ENCODE data around the gene HID1. TPM values are rescaled to one million over a fixed set of nuclear protein-coding genes. Genes with fewer than 3 reads are reported as not detected.
"Not testable (repeated sequence)": the region's sequence is repeated elsewhere in the genome, so short reads cannot be mapped to it uniquely, and the experiment has no call there.

The HID1 gene
- total and polyA plus RNA-seq, 2 experiments from 2014 or later: not detected

GRCh38 chr17:74987418-74987908 is 14.9 kb upstream of the HID1 start, which contains the start of gene CDR2L:
CDR2L (plus strand) TSS chr17:74987632; CDS start chr17:74988044, 412 bp downstream.
- Histone ChIP-seq H3K79me2 (ENCODE audit: insufficient read depth) (peaks cover 40% of the 10 kb centered on the region), H3K4me3 (peak within 1 kb of the TSS; percentile 88), H3K4me2 (ENCODE audit: unreplicated experiment) (peak within 1 kb of the TSS; percentile 96), H3K36me3 (ENCODE audit: low read depth) (no peaks in the 10 kb centered on the region), H3K27me3 (replicated peaks; ENCODE audit: insufficient read depth) (no peaks in the 10 kb centered on the region), H4K20me1 (ENCODE audit: insufficient read depth) (no peaks in the 10 kb centered on the region), H2AFZ (peak within 1 kb of the TSS; percentile 71), H3K9ac (peak within 1 kb of the TSS; percentile 100), H3K9me3 (ENCODE audit: low read depth) (no peaks in the 10 kb centered on the region), H3F3A (ENCODE audit: insufficient read depth) (peaks cover 19% of the 10 kb centered on the region), H3K4me1 (ENCODE audit: insufficient read depth) (peaks cover 17% of the 10 kb centered on the region), H3K9me2 (ENCODE audit: insufficient read depth) (no peaks in the 10 kb centered on the region), H3K27ac (peak within 1 kb of the TSS; percentile 100)
- 0 to 2% methylated on average over 23 to 51 of the region's 51 CpGs for WGBS, 2 experiments (ENCODE audit: low coverage in 1 of 2, low lambda C conversion rate in 2 of 2, missing lambda C conversion rate in 2 of 2)
- DNase-seq: peak; percentile 98
- in situ Hi-C loops (cut with MboI): no loop called here
- TF ChIP-seq EZH2 (IDR thresholded peaks at IDR 0.05; ENCODE audit: insufficient read depth, poor library complexity, severe bottlenecking) (no peak), EZH2phosphoT487 (IDR thresholded peaks at IDR 0.05; ENCODE audit: insufficient read depth, low read depth) (no peak)

- Histone ChIP-seq H3K27ac (no peak overlapping the region), H3K9me3 (ENCODE audit: low read depth) (no peaks in the 10 kb centered on the region), H3K9me2 (ENCODE audit: insufficient read depth) (no peaks in the 10 kb centered on the region), H3K9ac (no peak overlapping the region), H3K4me3 (no peak overlapping the region), H2AFZ (no peak overlapping the region), H3F3A (ENCODE audit: insufficient read depth) (peaks cover 17% of the 10 kb centered on the region), H3K4me1 (ENCODE audit: insufficient read depth) (peaks cover 22% of the 10 kb centered on the region), H3K4me2 (ENCODE audit: unreplicated experiment) (no peak overlapping the region), H3K79me2 (ENCODE audit: insufficient read depth) (peaks cover 27% of the 10 kb centered on the region), H4K20me1 (ENCODE audit: insufficient read depth) (no peaks in the 10 kb centered on the region), H3K27me3 (replicated peaks; ENCODE audit: insufficient read depth) (no peaks in the 10 kb centered on the region), H3K36me3 (ENCODE audit: low read depth) (no peaks in the 10 kb centered on the region)
- no peak for DNase-seq
- WGBS, 2 experiments (ENCODE audit: low coverage in 1 of 2, low lambda C conversion rate in 2 of 2, missing lambda C conversion rate in 2 of 2): 94 to 97% methylated on average over 3 of the region's 3 CpGs
- TF ChIP-seq EZH2 (IDR thresholded peaks at IDR 0.05; ENCODE audit: insufficient read depth, poor library complexity, severe bottlenecking): no peak
- TF ChIP-seq EZH2phosphoT487 (IDR thresholded peaks at IDR 0.05; ENCODE audit: insufficient read depth, low read depth): no peak
- in situ Hi-C loops (cut with MboI): no loop called here
These were observed 13.6 kb upstream of the HID1 start for GRCh38 chr17:74986206-74986576.

- Histone ChIP-seq H3K4me2 (ENCODE audit: unreplicated experiment) (peak overlapping the region; percentile 82), H2AFZ (peak overlapping the region; percentile 88), H3K9ac (peak overlapping the region; percentile 83), H3F3A (ENCODE audit: insufficient read depth) (peaks cover 17% of the 10 kb centered on the region), H3K4me3 (peak overlapping the region; percentile 74), H3K27ac (peak overlapping the region; percentile 44)
- H3K79me2 ChIP-seq (ENCODE audit: insufficient read depth); in situ Hi-C loops (cut with MboI); H3K4me1 ChIP-seq (ENCODE audit: insufficient read depth); H4K20me1 ChIP-seq (ENCODE audit: insufficient read depth); H3K9me2 ChIP-seq (ENCODE audit: insufficient read depth); H3K36me3 ChIP-seq (ENCODE audit: low read depth); H3K9me3 ChIP-seq (ENCODE audit: low read depth); H3K27me3 ChIP-seq (replicated peaks; ENCODE audit: insufficient read depth): not testable (repeated sequence)
- WGBS, 2 experiments (ENCODE audit: low coverage in 1 of 2, low lambda C conversion rate in 2 of 2, missing lambda C conversion rate in 2 of 2): 49 to 52% methylated on average over 14 of the region's 14 CpGs
- DNase-seq: peak; percentile 27
These were observed 10.2 kb upstream of the HID1 start for GRCh38 chr17:74982663-74983313.

- Histone ChIP-seq H3K4me2 (ENCODE audit: unreplicated experiment) (peak overlapping the region; percentile 82), H4K20me1 (ENCODE audit: insufficient read depth) (no peaks in the 10 kb centered on the region), H3F3A (ENCODE audit: insufficient read depth) (peaks cover 16% of the 10 kb centered on the region), H3K4me3 (peak overlapping the region; percentile 74), H3K27me3 (replicated peaks; ENCODE audit: insufficient read depth) (no peaks in the 10 kb centered on the region), H3K36me3 (ENCODE audit: low read depth) (no peaks in the 10 kb centered on the region), H3K9ac (peak overlapping the region; percentile 83), H3K79me2 (ENCODE audit: insufficient read depth) (no peaks in the 10 kb centered on the region), H3K4me1 (ENCODE audit: insufficient read depth) (peaks cover 10% of the 10 kb centered on the region; the same call in 1 of the 2 replicates), H2AFZ (peak overlapping the region; percentile 88), H3K9me2 (ENCODE audit: insufficient read depth) (no peaks in the 10 kb centered on the region), H3K27ac (peak overlapping the region; percentile 44), H3K9me3 (ENCODE audit: low read depth) (no peaks in the 10 kb centered on the region)
- peak; percentile 79 for DNase-seq
- TF ChIP-seq EZH2phosphoT487 (IDR thresholded peaks at IDR 0.05; ENCODE audit: insufficient read depth, low read depth): no peak
- no peak for TF ChIP-seq EZH2 (IDR thresholded peaks at IDR 0.05; ENCODE audit: insufficient read depth, poor library complexity, severe bottlenecking)
- in situ Hi-C loops (cut with MboI): no loop called here
- 2 to 4% methylated on average over 31 to 51 of the region's 61 CpGs for WGBS, 2 experiments (ENCODE audit: low coverage in 1 of 2, low lambda C conversion rate in 2 of 2, missing lambda C conversion rate in 2 of 2)
These were observed 9.6 kb upstream of the HID1 start for GRCh38 chr17:74981979-74982662.
